GM23338 (cell line): Measurements from ENCODE around the gene ZNF280C. TPM values are rescaled to one million over a fixed set of nuclear protein-coding genes. Genes with fewer than 3 reads are reported as not detected.

Experiments
- ATAC-seq: fragments of 200-7000 bp; cut with Tn5 transposase; 3 replicates; pipeline ENCODE4 v1.9.1; 2020
- DNase-seq: peaks from one replicate; pipeline ENCODE4 v3.0.0-alpha.2; 2015; ENCODE audit warnings: low spot score
- H2AFZ ChIP-seq: fragments of 200-600 bp; sonication (generic); 2 replicates; pipeline ENCODE4 v1.8.0; 2016; ENCODE audit warnings: antibody characterized with exemption, mild to moderate bottlenecking, moderate library complexity
- H3F3A ChIP-seq: fragments of 200-600 bp; sonication (generic); replicated peaks from 2 replicates; pipeline ENCODE4 v1.8.0; 2017; ENCODE audit warnings: antibody characterized with exemption, mixed run types, low read depth
- H3K27ac ChIP-seq: fragments of 200-600 bp; sonication (generic); 2 replicates; pipeline ENCODE4 v1.6.1; 2016; ENCODE audit warnings: low read depth
- H3K27me3 ChIP-seq: fragments of 200-600 bp; sonication (generic); 2 replicates; pipeline ENCODE4 v1.8.0; 2016; ENCODE audit warnings: mild to moderate bottlenecking, mixed run types, moderate library complexity; ENCODE audit not compliant: insufficient read depth
- H3K36me3 ChIP-seq: fragments of 200-600 bp; sonication (generic); 2 replicates; pipeline ENCODE4 v1.8.0; 2016; ENCODE audit warnings: mild to moderate bottlenecking; ENCODE audit not compliant: insufficient read depth
- H3K4me1 ChIP-seq: fragments of 200-600 bp; sonication (generic); 2 replicates; pipeline ENCODE4 v1.8.0; 2016; ENCODE audit warnings: mild to moderate bottlenecking, moderate library complexity; ENCODE audit not compliant: insufficient read depth
- H3K4me2 ChIP-seq: fragments of 200-600 bp; sonication (generic); 2 replicates; pipeline ENCODE4 v1.7.1; 2017; ENCODE audit warnings: mixed run types
- H3K4me3 ChIP-seq: fragments of 200-600 bp; sonication (generic); 2 replicates; pipeline ENCODE4 v1.6.1; 2016; ENCODE audit warnings: mixed run types
- H3K79me2 ChIP-seq: fragments of 200-600 bp; sonication (generic); replicated peaks from 2 replicates; pipeline ENCODE4 v1.8.0; 2017; ENCODE audit warnings: mild to moderate bottlenecking; ENCODE audit not compliant: insufficient read depth
- H3K9me2 ChIP-seq: fragments of 200-600 bp; sonication (generic); 2 replicates; pipeline ENCODE4 v1.8.0; 2017; ENCODE audit not compliant: insufficient read depth
- H4K20me1 ChIP-seq: fragments of 200-600 bp; sonication (generic); replicated peaks from 2 replicates; pipeline ENCODE4 v1.8.0; 2017; ENCODE audit warnings: mild to moderate bottlenecking; ENCODE audit not compliant: insufficient read depth
- H3K27ac Mint-ChIP-seq: 2 replicates; pipeline ENCODE4 v1.8.0; 2020; ENCODE audit warnings: inconsistent platforms, mild to moderate bottlenecking, moderate library complexity, mixed read lengths
- H3K27me3 Mint-ChIP-seq: 3 replicates; pipeline ENCODE4 v1.8.0; 2022; ENCODE audit warnings: low read depth, mild to moderate bottlenecking, moderate library complexity, mixed read lengths, inconsistent platforms; ENCODE audit not compliant: insufficient read depth, poor library complexity
- H3K36me3 Mint-ChIP-seq: 3 replicates; pipeline ENCODE4 v1.8.0; 2021; ENCODE audit warnings: low read depth, mild to moderate bottlenecking, inconsistent platforms, moderate library complexity, mixed read lengths
- H3K4me1 Mint-ChIP-seq: 3 replicates; pipeline ENCODE4 v1.8.0; 2020; ENCODE audit warnings: mild to moderate bottlenecking, inconsistent platforms, mixed read lengths
- H3K4me3 Mint-ChIP-seq: 3 replicates; pipeline ENCODE4 v1.8.0; 2021; ENCODE audit warnings: moderate library complexity, mild to moderate bottlenecking, inconsistent platforms, mixed read lengths
- H3K9me3 Mint-ChIP-seq: 3 replicates; pipeline ENCODE4 v1.8.0; 2020; ENCODE audit warnings: moderate library complexity, mild to moderate bottlenecking, inconsistent platforms, mixed read lengths
- CTCF ChIP-seq, 2 experiments: fragments of 200-600 bp in 1 of 2; sonication (generic) in 1 of 2; conservative IDR thresholded peaks; 2 replicates each; pipeline versions ENCODE4 v1.5.1 to v1.6.1; 2016 to 2017; ENCODE audit warnings: antibody characterized with exemption in 2 of 2, low read depth in 2 of 2, mild to moderate bottlenecking in 2 of 2, moderate library complexity in 1 of 2
- JUNB ChIP-seq: IDR thresholded peaks from one replicate; pipeline ENCODE4 v1.6.1; 2016; ENCODE audit warnings: antibody characterized with exemption; ENCODE audit not compliant: unreplicated experiment
- NANOG ChIP-seq: IDR thresholded peaks from 2 replicates; pipeline ENCODE4 v1.6.1; 2016; ENCODE audit warnings: antibody characterized with exemption, borderline replicate concordance
- REST ChIP-seq: IDR thresholded peaks from one replicate; pipeline ENCODE4 v1.6.1; 2018; ENCODE audit warnings: antibody characterized with exemption; ENCODE audit not compliant: unreplicated experiment
- polyA plus RNA-seq: library from polyadenylated mRNA; unstranded; fragments of >200 nt; fragmentation: Nextera tagmentation; extraction: Ambion mirVana; gene quantifications from 2 replicates; pipeline ENCODE4 v1.2.1, GENCODE V29; 2016
- total RNA-seq: library from RNA; depleted of rRNA; stranded (reverse); fragments of >200 nt; shearing (Covaris generic); gene quantifications from 2 replicates; pipeline ENCODE4 v1.2.3, GENCODE V29; 2014
- TF ChIP-seq, protein P1 (sequence below): fragments of 250-450 bp; sonication (Bioruptor Pico); IDR thresholded peaks from 2 replicates; pipeline ENCODE4 v1.5.0; 2020; ENCODE audit warnings: mild to moderate bottlenecking, moderate library complexity

Gene ZNF280C
- total and polyA plus RNA-seq, 2 experiments from 2014 or later: 7.9 to 14.4 TPM

- no peaks in the 10 kb centered on the region; the same call in 2 of the 3 replicates for H3K9me3 Mint-ChIP-seq
- no peak for DNase-seq
- no peak overlapping the region for H2AFZ ChIP-seq
Observed at GRCh38 chrX:130165181-130165702, 103.5 kb downstream of the ZNF280C start.

More at GRCh38 chrX:130165181-130165702, 103.5 kb downstream of the ZNF280C start:
- H3K4me1 Mint-ChIP-seq: peaks cover 12% of the 10 kb centered on the region; the same call in 2 of the 3 replicates
- H3K4me1 ChIP-seq: peaks cover 9% of the 10 kb centered on the region
- H3K36me3 Mint-ChIP-seq: no peaks in the 10 kb centered on the region; the same call in 1 of the 3 replicates
- no peaks in the 10 kb centered on the region for H3K36me3 ChIP-seq
- H3K4me2 ChIP-seq: peak overlapping the region; percentile 85
- peak overlapping the region; percentile 84 for H3K4me3 ChIP-seq
- H3K9me2 ChIP-seq: no peaks in the 10 kb centered on the region
- no peaks in the 10 kb centered on the region for H3K27me3 ChIP-seq
- no peaks in the 10 kb centered on the region for H3K27me3 Mint-ChIP-seq
- no peaks in the 10 kb centered on the region for H4K20me1 ChIP-seq
- TF ChIP-seq, protein P1, sequence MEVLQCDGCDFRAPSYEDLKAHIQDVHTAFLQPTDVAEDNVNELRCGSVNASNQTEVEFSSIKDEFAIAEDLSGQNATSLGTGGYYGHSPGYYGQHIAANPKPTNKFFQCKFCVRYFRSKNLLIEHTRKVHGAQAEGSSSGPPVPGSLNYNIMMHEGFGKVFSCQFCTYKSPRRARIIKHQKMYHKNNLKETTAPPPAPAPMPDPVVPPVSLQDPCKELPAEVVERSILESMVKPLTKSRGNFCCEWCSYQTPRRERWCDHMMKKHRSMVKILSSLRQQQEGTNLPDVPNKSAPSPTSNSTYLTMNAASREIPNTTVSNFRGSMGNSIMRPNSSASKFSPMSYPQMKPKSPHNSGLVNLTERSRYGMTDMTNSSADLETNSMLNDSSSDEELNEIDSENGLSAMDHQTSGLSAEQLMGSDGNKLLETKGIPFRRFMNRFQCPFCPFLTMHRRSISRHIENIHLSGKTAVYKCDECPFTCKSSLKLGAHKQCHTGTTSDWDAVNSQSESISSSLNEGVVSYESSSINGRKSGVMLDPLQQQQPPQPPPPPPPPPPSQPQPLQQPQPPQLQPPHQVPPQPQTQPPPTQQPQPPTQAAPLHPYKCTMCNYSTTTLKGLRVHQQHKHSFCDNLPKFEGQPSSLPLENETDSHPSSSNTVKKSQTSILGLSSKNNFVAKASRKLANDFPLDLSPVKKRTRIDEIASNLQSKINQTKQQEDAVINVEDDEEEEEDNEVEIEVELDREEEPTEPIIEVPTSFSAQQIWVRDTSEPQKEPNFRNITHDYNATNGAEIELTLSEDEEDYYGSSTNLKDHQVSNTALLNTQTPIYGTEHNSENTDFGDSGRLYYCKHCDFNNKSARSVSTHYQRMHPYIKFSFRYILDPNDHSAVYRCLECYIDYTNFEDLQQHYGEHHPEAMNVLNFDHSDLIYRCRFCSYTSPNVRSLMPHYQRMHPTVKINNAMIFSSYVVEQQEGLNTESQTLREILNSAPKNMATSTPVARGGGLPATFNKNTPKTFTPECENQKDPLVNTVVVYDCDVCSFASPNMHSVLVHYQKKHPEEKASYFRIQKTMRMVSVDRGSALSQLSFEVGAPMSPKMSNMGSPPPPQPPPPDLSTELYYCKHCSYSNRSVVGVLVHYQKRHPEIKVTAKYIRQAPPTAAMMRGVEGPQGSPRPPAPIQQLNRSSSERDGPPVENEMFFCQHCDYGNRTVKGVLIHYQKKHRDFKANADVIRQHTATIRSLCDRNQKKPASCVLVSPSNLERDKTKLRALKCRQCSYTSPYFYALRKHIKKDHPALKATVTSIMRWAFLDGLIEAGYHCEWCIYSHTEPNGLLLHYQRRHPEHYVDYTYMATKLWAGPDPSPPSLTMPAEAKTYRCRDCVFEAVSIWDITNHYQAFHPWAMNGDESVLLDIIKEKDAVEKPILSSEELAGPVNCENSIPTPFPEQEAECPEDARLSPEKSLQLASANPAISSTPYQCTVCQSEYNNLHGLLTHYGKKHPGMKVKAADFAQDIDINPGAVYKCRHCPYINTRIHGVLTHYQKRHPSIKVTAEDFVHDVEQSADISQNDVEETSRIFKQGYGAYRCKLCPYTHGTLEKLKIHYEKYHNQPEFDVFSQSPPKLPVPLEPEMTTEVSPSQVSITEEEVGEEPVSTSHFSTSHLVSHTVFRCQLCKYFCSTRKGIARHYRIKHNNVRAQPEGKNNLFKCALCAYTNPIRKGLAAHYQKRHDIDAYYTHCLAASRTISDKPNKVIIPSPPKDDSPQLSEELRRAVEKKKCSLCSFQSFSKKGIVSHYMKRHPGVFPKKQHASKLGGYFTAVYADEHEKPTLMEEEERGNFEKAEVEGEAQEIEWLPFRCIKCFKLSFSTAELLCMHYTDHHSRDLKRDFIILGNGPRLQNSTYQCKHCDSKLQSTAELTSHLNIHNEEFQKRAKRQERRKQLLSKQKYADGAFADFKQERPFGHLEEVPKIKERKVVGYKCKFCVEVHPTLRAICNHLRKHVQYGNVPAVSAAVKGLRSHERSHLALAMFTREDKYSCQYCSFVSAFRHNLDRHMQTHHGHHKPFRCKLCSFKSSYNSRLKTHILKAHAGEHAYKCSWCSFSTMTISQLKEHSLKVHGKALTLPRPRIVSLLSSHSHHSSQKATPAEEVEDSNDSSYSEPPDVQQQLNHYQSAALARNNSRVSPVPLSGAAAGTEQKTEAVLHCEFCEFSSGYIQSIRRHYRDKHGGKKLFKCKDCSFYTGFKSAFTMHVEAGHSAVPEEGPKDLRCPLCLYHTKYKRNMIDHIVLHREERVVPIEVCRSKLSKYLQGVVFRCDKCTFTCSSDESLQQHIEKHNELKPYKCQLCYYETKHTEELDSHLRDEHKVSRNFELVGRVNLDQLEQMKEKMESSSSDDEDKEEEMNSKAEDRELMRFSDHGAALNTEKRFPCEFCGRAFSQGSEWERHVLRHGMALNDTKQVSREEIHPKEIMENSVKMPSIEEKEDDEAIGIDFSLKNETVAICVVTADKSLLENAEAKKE (CRISPR knock-in tag): no peak
- TF ChIP-seq CTCF (conservative IDR thresholded peaks at IDR 0.05; ENCODE audit: low read depth in 2 of 2): no peak
- TF ChIP-seq NANOG: no peak
- TF ChIP-seq REST: no peak
- TF ChIP-seq JUNB: no peak
- peak; percentile 70 for ATAC-seq
- peak overlapping the region; percentile 55; the same call in 1 of the 2 replicates for H3K27ac ChIP-seq
- H3K27ac Mint-ChIP-seq: peak overlapping the region; percentile 95
- peaks cover 43% of the 10 kb centered on the region for H3K79me2 ChIP-seq
- peak overlapping the region; percentile 94 for H3K4me3 Mint-ChIP-seq
- H3F3A ChIP-seq: no peaks in the 10 kb centered on the region
